ENCODE measurements around the gene HYAL2. TPM values are rescaled to one million over a fixed set of nuclear protein-coding genes. Genes with fewer than 3 reads are reported as not detected.

HYAL2 gene
- total and polyA plus RNA-seq, 9 of the 15 experiments (the other 6 are each of a cell fraction or from before 2014, with no cell fraction given), result 0.36 to 22.7 (median 11.4) TPM; not detected in 1

DNA sequence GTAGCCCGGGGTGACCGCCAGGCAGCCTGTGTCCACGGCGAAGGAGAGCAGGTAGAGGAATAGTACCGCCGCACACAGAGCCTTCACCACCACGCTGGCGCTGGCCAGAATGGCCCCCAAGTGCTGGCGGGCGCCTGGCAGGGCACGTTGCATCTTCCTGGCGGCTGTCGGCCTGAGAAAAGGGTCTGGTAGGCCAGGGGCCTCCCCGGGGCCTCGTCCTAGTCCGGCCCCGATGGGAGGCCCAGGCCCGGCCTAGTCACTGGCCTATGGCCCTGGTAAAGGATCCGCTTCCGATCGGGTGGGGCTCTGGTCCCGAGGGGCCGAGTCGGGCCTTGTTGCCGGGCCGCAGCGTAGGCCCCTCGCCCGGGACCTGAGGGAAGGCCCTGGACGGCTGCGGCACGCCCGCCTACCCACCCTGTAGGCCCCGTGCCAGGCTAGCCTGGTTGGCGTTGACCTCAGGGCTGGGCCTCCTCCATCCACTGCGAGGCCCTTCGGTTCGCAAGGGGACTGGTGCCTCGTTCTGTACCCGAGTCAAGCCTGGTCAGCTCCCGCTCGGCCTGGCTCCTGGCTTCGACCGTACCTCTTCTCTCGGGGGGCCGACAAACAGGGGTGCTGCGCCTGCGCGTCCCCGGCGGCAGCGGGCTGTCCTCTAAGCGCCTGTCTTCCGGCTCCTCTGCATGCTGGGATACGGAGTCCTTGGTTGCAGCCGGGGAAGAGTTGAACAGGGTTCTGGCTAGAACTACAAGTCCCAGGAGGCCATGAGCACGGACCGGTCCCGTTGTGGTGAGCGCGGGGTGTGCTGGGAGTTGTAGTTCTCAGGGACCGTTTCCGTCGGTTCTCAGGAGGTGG, 36.6 kb upstream of the HYAL2 start, which contains the start of gene TMEM115 (continued):
- TF ChIP-seq, protein P1, sequence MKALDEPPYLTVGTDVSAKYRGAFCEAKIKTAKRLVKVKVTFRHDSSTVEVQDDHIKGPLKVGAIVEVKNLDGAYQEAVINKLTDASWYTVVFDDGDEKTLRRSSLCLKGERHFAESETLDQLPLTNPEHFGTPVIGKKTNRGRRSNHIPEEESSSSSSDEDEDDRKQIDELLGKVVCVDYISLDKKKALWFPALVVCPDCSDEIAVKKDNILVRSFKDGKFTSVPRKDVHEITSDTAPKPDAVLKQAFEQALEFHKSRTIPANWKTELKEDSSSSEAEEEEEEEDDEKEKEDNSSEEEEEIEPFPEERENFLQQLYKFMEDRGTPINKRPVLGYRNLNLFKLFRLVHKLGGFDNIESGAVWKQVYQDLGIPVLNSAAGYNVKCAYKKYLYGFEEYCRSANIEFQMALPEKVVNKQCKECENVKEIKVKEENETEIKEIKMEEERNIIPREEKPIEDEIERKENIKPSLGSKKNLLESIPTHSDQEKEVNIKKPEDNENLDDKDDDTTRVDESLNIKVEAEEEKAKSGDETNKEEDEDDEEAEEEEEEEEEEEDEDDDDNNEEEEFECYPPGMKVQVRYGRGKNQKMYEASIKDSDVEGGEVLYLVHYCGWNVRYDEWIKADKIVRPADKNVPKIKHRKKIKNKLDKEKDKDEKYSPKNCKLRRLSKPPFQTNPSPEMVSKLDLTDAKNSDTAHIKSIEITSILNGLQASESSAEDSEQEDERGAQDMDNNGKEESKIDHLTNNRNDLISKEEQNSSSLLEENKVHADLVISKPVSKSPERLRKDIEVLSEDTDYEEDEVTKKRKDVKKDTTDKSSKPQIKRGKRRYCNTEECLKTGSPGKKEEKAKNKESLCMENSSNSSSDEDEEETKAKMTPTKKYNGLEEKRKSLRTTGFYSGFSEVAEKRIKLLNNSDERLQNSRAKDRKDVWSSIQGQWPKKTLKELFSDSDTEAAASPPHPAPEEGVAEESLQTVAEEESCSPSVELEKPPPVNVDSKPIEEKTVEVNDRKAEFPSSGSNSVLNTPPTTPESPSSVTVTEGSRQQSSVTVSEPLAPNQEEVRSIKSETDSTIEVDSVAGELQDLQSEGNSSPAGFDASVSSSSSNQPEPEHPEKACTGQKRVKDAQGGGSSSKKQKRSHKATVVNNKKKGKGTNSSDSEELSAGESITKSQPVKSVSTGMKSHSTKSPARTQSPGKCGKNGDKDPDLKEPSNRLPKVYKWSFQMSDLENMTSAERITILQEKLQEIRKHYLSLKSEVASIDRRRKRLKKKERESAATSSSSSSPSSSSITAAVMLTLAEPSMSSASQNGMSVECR (CRISPR knock-in tag; IDR thresholded peaks at IDR 0.05), result no peak
- no peak for TF ChIP-seq RBM14 (IDR thresholded peaks at IDR 0.05; ENCODE audit: borderline replicate concordance, insufficient read depth, low read depth, low read length)
- no peak for TF ChIP-seq ZNF124 (CRISPR knock-in tag; IDR thresholded peaks at IDR 0.05)
- peak; percentile 89; the same call in 1 of the 2 replicates for TF ChIP-seq SMAD2 (IDR thresholded peaks at IDR 0.05; ENCODE audit: low read depth, low read length)
- TF ChIP-seq NONO (IDR thresholded peaks at IDR 0.05; ENCODE audit: low read depth in 2 of 2, low read length in 1 of 2), result no peak
- TF ChIP-seq HDAC8 (tag; IDR thresholded peaks at IDR 0.05), result no peak
- no peak for TF ChIP-seq PCBP2 (IDR thresholded peaks at IDR 0.05; ENCODE audit: low read depth, low read length, poor library complexity, severe bottlenecking)
- TF ChIP-seq ARID3A (IDR thresholded peaks at IDR 0.05; ENCODE audit: borderline replicate concordance, low read depth, low read length), result no peak
- TF ChIP-seq, protein P2, sequence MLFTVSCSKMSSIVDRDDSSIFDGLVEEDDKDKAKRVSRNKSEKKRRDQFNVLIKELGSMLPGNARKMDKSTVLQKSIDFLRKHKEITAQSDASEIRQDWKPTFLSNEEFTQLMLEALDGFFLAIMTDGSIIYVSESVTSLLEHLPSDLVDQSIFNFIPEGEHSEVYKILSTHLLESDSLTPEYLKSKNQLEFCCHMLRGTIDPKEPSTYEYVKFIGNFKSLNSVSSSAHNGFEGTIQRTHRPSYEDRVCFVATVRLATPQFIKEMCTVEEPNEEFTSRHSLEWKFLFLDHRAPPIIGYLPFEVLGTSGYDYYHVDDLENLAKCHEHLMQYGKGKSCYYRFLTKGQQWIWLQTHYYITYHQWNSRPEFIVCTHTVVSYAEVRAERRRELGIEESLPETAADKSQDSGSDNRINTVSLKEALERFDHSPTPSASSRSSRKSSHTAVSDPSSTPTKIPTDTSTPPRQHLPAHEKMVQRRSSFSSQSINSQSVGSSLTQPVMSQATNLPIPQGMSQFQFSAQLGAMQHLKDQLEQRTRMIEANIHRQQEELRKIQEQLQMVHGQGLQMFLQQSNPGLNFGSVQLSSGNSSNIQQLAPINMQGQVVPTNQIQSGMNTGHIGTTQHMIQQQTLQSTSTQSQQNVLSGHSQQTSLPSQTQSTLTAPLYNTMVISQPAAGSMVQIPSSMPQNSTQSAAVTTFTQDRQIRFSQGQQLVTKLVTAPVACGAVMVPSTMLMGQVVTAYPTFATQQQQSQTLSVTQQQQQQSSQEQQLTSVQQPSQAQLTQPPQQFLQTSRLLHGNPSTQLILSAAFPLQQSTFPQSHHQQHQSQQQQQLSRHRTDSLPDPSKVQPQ (CRISPR knock-in tag; IDR thresholded peaks at IDR 0.05; ENCODE audit: borderline replicate concordance), result no peak
- TF ChIP-seq, protein P3, sequence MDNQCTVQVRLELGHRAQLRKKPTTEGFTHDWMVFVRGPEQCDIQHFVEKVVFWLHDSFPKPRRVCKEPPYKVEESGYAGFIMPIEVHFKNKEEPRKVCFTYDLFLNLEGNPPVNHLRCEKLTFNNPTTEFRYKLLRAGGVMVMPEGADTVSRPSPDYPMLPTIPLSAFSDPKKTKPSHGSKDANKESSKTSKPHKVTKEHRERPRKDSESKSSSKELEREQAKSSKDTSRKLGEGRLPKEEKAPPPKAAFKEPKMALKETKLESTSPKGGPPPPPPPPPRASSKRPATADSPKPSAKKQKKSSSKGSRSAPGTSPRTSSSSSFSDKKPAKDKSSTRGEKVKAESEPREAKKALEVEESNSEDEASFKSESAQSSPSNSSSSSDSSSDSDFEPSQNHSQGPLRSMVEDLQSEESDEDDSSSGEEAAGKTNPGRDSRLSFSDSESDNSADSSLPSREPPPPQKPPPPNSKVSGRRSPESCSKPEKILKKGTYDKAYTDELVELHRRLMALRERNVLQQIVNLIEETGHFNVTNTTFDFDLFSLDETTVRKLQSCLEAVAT (IDR thresholded peaks at IDR 0.05), result no peak
- no peak for TF ChIP-seq ZNF174 (CRISPR knock-in tag; IDR thresholded peaks at IDR 0.05)
- no peak for TF ChIP-seq ZNF316 (IDR thresholded peaks at IDR 0.05)
- peak; percentile 97 for TF ChIP-seq ZNF644 (tag; IDR thresholded peaks at IDR 0.05; ENCODE audit: low read depth)
- no peak for TF ChIP-seq HMGN3 (IDR thresholded peaks at IDR 0.05; ENCODE audit: borderline replicate concordance, extremely low read depth, insufficient read length, low read depth, low read length)
